GM18873 (cell line): ENCODE data around the gene BTBD7.
"Not testable (repeated sequence)": the region's sequence is repeated elsewhere in the genome, so short reads cannot be mapped to it uniquely, and the experiment has no call there.

Source experiments
- ATAC-seq: cut with Tn5 transposase; IDR thresholded peaks from one replicate; pipeline ENCODE4 v1.9.1; 2021; ENCODE audit warnings: mild to moderate bottlenecking, moderate library complexity, moderate number of reproducible peaks; ENCODE audit not compliant: unreplicated experiment, low FRiP score

Gene BTBD7, protein sequence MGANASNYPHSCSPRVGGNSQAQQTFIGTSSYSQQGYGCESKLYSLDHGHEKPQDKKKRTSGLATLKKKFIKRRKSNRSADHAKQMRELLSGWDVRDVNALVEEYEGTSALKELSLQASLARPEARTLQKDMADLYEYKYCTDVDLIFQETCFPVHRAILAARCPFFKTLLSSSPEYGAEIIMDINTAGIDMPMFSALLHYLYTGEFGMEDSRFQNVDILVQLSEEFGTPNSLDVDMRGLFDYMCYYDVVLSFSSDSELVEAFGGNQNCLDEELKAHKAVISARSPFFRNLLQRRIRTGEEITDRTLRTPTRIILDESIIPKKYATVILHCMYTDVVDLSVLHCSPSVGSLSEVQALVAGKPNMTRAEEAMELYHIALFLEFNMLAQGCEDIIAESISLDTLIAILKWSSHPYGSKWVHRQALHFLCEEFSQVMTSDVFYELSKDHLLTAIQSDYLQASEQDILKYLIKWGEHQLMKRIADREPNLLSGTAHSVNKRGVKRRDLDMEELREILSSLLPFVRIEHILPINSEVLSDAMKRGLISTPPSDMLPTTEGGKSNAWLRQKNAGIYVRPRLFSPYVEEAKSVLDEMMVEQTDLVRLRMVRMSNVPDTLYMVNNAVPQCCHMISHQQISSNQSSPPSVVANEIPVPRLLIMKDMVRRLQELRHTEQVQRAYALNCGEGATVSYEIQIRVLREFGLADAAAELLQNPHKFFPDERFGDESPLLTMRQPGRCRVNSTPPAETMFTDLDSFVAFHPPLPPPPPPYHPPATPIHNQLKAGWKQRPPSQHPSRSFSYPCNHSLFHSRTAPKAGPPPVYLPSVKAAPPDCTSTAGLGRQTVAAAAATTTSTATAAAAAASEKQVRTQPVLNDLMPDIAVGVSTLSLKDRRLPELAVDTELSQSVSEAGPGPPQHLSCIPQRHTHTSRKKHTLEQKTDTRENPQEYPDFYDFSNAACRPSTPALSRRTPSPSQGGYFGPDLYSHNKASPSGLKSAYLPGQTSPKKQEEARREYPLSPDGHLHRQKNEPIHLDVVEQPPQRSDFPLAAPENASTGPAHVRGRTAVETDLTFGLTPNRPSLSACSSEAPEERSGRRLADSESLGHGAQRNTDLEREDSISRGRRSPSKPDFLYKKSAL

DNA sequence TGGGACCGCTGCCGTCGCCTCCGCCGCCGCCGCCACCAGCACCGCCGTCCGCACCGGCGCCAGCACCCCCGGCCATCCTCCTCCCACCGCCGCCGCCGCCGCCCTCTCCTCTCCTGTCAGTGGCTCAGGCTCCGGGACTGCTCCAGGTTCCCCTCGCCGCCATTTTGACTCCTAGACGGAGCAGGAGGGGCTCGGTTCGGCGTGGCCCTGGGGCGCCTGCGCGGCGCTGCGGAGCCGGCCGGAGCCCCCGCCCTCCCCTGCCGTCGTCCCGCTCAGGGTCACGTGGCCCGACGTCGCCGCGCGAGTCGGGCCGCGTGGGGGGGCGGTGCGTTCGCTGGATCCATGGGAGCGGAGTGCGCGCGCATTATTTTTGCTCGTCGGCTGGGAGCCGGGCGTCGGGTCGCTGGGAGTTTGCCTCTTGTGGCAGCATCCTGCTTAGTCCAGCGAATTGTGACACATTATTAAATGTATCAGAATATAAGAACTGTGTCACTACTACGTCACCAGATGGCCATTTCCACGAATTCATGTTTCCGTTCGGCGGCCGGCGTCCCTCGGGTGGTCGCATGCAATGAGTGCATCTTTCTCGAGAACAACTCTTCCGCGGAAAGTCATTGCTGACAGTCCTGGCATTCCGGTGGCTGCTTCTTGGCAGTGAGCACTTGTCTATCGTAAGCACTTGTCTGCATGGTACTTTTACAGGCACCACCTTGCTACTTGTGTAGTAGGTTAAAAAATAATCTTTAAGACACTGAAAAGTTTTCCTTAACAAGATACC, at the start of gene BTBD7:
Gene BTBD7, minus strand, starts transcription at position 184 of the 778 bp plus-strand sequence. CDS start 36,985 bp downstream, outside the sequence.
- ATAC-seq, result peak; percentile 52

DNA sequence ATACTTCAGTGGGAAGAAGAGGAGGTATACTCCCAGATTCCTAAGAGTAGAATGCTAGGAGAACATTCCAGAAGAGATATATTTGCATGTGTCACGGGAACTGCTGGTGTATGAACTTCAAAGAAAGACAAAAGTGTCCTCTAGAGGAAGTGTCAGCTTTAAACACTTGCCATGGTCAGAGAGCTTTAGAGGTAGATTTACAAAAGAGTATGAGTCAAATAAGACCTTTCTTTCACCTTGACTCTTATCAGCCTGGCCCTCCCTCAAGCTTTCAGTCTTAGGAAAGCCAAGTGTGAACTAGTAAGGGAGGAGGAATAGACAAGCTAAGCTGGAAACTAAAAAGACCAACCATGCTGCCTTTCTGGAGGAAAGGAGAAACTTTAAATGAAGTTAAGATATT, 48.8 kb upstream of the BTBD7 start:
- no peak for ATAC-seq

DNA sequence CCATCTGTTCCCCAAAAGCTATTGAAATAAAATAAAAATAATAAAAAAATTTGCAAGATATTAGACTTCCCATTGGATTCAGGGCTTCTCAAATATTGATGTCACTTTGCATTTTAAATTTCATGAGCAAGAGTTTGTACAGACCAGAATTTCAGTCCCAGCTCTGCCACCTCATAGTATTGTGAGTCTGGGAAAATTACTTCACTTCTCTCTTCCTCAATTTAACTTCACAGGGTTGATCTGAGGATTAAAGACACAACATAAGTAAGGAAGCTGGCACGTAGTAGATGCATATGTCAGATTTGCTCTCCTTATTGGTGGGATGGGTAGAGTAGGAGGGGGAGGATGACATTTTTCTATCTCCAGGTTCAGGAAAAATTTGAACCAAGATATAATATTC, 47.0 kb upstream of the BTBD7 start:
- no peak for ATAC-seq

DNA sequence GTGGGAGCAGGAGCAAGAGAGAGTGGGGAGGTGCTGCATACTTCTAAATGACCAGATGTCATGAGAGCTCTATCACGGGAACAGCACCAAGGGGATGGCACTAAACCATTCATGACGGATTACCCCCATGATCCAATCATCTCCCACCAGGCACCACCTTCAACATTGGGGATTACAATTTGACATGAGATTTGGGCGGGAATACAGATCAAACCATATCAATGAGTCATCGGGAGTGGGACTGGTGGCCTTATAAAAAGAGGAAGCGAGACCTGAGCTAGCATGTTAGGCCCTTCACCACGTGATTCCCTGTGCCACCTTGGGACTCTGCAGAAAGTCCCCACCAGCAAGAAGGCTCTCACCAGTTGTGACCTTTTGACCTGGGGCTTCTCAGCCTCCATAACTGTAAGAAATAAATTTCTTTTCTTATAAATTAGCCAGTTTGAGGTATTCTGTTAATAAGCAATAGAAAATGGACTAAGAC, 42.9 kb upstream of the BTBD7 start:
- ATAC-seq, result peak; percentile 97

DNA sequence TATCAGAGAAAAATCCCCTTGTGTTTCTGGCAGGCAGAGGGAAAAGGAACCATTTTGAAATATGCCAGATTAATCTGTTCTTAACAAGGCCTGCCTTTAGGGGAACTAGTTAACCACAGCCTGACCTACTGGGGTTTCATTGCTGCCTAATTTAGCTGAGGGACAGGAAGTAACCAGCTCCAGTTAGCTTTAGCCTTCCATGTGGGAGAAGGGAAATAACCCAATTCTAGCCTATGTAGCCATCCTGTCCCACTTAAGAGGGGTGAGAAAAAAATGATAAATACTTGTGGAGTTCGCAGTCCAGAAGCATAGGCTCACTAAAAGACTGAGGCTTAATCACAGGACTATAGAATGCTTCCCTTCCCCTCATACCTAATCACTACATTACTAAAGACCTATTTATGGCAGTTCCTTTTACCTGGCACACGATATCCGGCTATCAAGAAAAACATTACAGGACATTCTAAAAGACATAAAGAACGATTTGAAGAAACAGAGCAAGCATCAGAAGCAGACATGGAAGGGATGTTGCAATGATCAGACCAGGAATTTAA, 37.0 kb upstream of the BTBD7 start:
- ATAC-seq, result peak; percentile 87

DNA sequence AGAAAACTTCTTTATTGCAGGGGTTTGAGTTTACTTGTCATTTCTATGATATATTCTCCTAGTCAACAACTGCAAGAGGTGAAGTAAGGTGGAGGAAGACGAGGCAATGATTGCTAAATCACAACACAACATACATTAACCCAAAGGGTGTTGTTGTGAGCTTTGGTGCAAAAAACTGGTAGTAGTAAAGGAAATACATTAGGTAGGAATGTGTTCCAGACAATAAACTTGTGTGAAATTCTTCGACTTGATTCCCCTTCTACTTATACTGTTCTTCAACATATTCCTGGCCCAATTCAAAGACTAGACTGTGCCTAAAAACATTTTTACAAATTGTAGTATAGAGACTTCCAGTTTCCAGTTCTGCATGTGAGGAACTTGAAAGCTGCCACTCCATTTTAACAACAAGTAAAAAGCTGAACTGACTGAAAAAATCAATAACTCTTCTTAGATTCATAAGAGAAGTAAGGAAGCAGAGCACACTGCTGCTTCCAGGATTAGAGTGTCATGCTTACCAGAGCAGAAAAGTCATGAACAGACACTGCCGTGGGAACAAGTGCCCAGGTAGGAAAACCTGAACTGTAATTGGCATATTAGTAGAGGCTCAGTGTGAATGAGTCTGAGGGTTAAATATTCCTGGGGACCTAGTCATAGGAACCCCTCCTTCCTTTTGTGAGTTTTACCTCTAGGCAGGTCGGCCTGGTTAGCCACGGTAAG, 36.3 kb upstream of the BTBD7 start:
- ATAC-seq, result no peak

DNA sequence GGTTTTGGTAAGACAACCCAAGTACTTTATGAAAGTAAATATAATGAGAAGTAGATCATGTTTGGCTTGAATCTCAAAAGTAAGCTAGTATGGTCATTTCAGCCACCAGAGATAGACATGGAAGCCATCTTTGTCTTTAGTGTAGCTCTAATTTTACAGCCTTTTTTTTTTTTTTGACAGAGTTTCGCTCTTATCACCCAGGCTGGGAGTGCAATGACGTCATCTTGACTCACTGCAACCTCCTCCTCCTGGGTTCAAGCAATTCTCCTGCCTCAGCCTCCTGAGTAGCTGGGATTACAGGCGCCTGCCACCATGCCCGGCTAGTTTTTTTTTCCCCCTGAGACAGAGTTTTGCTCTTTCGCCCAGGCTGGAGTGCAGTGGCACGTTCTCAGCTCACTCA, 22.0 kb upstream of the BTBD7 start:
- ATAC-seq, result not testable (repeated sequence)

DNA sequence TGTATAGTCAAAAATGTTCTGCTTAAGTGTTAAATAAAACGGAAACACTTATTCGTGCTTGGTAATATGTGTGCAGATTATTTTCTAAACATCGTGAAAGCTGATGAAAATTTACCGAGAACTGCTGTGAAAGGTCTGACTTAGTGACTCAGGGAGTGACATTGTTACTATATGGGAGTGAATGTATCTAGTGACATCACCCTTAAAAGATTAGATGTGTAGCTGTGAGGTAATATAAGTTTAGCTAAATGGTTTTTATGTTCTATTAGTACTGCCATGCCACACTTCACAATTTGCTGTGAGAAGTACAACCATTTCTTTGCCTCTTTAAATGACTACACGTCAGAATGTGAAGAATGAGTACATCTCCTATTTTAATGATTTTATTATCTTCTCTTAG, 15.5 kb upstream of the BTBD7 start:
- no peak for ATAC-seq

DNA sequence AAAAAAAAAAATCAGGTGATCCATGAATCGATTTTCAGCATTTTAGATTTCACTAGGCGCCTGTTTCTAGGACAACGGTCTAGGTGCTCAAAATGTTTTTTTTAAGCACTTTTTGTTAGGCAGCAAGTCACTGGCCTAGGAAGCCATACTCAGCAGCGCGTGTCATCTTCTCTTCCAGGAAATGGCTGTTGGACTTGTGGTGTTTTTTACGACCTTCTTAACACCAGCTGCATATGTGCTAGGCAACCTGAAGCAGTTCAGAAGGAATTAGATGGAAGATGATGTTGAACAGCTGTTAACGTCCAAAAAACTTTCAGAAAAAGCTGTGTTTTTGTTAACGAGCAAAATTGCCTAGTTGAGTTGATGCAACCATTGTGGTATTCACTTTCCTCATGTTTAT, 15.0 kb upstream of the BTBD7 start:
- ATAC-seq, result no peak

DNA sequence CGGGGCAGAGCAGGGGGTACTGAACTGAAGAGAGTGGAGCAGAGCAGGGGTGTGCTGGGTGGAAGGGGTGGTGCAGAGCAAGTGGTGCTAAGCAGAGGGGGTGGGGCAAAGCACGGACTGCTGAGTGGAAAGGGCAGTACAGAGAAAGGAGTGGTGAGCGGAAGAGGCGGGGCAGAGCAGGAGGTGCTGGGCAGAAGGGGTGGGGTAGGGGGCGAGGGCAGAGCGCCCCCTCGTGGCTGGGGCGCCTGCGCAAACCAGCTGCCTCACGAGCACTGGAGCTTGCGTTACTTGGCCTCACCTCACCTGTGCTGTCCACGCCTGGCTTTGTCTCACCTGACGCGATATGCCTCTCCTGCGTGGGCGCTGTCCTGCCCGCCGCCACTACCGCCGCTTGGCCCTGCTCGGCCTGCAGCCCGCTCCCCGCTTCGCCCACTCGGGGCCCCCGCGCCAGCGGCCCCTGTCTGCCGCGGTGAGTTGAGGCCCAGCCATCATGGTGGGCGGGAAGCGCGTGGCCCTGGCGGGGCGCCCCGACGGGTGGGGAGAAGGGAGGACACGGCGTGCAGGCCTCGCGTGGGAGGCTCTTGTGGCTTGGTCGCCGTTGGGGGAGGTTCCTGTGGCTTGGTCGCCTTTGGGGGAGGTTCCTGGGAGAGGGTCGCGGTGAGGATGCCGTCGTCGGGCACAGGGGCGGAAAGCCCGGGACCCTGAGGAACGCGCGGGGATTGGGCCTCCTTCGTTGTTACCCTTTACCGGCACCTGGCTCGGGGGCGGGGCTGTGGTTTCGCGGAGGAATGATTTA, 14.3 kb upstream of the BTBD7 start, which contains the start of gene COX8C:
Gene COX8C, plus strand, starts transcription at position 257 of the 796 bp plus-strand sequence. Its CDS starts 87 bp downstream, at position 344.
- ATAC-seq, result no peak

DNA sequence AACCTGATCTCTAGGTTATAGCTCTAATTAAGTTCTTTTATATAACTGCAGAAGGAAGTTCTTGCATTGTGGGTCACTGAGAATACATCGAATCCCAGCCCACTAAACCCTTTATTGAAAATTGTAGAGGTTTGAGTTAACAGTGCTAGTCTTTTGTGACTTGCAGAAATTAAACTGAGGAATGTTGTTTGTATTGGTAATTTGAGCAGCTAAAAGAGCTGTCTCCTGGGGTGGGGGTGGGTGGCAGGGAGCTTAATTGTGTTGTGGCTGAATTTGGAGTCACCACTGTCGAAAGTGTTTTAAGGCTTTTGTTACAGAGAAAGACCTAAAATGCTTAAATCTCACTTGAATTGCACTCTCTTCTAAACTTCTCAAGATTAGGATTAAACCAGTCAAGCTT, 11.0 kb upstream of the BTBD7 start:
- ATAC-seq, result no peak

DNA sequence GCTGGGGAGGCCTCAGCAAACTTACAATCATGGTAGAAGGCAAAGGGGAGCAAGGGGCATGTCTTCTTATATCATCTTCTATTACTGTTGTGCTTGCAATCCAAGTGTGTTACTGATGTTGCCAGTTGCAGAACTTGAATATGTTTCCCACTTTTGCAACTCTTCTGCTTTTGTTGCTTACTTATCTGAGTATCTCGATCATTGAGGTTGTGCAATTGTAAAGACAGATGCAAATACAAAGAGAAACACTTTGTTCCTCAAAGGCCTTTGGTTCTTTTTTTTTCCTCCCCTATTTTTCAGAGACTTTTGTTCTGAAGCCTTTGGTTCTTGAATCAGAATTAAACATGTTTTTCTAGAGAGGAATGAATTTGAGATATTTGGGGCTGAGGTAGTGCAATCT, 10.4 kb upstream of the BTBD7 start:
- ATAC-seq, result no peak

DNA sequence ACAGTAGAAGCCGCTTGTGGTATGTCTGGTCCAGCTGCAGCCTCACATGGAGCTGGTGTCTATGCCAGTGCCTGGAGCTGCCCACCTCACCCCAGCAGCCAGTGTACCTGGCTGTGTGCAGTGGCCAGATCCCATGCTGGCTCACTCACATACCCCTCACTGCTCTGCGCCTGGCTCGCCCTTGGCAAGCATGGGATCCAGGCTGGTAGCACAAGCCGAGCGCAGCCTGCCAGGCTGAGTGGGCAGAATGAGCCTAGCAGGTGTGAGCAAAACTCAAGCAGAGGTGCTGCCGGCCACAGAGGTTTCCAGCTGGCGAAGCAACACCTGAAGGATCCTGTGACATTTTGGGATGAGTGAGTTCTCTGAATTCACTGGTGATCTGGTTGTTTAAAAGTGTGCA, 5.0 kb upstream of the BTBD7 start:
- no peak for ATAC-seq

DNA sequence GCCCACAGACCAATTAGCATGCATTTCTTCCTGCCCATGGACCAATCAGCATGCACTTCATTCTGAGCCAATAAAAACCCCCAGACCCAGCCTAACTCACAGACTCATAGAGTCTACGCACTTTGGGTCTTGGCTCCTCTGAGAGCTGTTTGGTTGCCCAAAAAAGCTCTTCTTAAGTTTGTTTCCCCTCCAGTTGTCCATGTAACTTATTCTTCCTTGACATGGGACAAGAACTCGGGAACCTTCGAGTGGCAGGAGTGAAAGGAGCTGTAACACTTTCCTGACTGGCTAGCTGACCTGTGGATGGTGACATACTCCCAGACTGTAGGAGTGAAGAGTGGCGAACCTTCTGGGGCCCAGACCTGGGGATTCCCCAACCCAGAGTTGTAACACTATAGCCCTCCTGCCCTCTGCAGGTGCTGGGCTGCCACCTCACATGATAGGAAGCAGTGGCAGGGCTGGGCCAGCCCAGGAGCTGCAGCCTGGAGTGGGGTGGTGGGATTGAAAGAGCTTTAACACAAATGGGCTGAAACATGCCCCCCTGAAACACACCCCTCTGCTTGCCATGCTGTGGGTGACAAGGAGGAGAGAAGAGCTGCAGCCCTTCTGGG, 4.4 kb upstream of the BTBD7 start:
- no peak for ATAC-seq

DNA sequence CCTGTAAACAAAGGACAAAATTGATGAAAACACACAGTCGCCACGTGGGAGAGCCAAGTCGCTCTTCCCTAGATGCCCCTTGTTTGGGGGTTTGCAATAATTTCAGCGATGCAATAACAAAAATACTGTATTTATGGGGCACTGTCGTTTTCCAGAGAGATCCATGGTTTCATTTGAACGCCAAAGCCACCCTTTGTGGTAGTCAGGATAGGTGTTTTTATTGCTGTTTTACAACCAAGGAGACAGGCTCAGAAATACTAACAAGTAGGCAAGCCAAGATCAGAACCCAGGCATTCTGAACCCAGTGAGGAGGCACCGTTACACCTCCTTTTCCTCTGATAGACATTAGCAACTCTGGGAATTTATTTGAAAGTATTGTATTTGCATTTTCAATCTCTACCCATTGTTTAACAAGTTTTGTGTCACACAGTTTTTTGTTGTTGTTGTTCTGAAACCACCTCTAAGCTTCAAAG, 831 bp upstream of the BTBD7 start:
- ATAC-seq, result no peak

DNA sequence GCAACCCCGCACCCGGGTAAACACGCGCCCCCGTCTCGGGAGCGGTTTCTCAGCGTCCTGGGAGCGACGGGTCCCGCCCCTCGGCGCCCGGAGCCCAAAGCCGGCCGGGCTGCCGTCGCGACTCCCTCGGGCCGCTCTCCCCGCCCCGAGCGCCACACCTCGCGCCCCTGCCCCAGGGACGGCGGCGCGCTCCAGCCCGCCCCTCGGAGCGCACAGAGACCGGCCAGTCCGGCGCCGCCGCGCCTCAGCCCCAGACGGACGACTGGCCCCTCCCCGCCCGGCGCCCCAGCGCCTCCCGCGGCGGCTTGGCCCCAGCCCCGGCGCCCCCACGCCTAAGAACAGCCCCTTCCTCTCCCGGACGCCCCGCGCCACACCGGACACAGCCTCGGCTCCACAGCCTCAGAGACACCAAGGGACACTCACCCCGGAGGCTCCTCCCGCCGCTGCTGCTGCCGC, 411 bp downstream of the BTBD7 start:
- ATAC-seq, result peak; percentile 38

DNA sequence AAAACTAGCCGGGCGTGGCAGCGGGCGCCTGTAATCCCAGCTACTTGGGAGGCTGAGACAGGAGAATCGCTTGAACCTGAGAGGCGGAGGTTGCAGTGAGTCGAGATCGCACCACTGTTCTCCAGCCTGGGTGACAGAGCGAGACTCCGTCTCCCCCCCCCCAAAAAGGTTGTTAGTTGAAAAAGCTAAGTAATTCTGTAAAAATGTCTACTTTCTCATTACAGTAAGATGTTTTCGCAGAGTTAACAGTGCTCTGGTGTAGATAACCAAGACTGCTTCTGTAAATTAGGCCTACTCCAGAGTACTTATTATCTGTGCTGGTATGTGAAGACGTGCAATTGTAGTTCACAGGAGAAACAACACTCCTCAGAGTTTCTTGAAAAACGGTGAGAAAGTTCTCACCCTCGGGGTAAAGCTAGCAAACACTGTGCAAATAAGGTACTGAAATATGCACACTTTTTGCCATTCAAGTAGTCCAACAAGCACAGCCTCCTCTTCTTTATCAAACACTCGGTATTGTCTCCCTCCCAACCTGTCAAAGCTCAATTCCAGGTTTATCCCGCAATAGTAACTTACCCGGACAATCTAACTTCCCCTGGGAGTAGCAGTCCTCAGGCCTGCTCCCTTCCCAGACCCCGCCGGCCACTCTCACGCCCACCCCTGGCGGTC, 974 bp downstream of the BTBD7 start:
- no peak for ATAC-seq
